Liver (tissue), 3 donors: ENCODE results near the gene CACNG6.

ENCODE experiments used
- JUND ChIP-seq, 2 donors: IDR thresholded peaks; 2 replicates each; pipeline ENCODE4 v1.6.1; 2016; ENCODE audit warnings: antibody characterized with exemption in 2 of 2
- REST ChIP-seq: IDR thresholded peaks from 2 replicates; pipeline ENCODE4 v1.6.1; 2016; ENCODE audit warnings: antibody characterized with exemption, mild to moderate bottlenecking
- TF ChIP-seq, protein P1 (sequence below): fragments of 150-350 bp; IDR thresholded peaks from 2 replicates; pipeline ENCODE4 v1.5.1; 2017; ENCODE audit warnings: improper control_type of control experiment, low read depth, low read length; ENCODE audit not compliant: missing input control
- donor health status: healthy.
- donor health status: healthy.

DNA sequence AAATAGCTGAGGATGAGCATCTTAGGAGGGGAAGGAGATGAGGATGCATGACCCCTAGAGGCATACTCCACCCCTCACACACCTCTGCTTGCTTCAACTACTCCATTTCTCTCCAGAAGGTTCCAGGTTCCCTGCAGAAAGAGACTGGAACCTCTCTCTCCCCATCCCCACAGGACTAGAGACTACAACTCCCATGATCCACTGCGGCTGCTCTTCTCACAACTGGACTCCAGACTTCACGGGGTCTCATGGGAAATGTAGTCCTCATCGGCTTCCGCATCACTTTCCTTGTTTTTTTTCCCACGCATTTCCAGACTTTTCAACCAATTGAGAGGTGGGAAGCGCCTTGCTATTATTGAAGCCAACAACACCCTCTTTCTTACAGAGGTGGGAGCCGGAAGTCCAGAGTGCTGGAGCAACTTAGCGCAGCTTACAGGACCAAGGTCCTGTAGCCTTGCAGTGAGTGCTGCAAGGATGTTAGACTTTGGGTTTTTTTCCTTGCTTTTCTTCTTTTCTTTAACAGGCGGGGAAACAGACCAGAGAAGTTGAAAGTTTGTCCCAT is 13.9 kb upstream of the CACNG6 start:
- TF ChIP-seq REST (no peak), JUND (IDR thresholded peaks at IDR 0.05) (no peak)
- TF ChIP-seq, protein P1, sequence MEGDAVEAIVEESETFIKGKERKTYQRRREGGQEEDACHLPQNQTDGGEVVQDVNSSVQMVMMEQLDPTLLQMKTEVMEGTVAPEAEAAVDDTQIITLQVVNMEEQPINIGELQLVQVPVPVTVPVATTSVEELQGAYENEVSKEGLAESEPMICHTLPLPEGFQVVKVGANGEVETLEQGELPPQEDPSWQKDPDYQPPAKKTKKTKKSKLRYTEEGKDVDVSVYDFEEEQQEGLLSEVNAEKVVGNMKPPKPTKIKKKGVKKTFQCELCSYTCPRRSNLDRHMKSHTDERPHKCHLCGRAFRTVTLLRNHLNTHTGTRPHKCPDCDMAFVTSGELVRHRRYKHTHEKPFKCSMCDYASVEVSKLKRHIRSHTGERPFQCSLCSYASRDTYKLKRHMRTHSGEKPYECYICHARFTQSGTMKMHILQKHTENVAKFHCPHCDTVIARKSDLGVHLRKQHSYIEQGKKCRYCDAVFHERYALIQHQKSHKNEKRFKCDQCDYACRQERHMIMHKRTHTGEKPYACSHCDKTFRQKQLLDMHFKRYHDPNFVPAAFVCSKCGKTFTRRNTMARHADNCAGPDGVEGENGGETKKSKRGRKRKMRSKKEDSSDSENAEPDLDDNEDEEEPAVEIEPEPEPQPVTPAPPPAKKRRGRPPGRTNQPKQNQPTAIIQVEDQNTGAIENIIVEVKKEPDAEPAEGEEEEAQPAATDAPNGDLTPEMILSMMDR, result no peak
